ENCODE results near the gene ERC1.

DNA sequence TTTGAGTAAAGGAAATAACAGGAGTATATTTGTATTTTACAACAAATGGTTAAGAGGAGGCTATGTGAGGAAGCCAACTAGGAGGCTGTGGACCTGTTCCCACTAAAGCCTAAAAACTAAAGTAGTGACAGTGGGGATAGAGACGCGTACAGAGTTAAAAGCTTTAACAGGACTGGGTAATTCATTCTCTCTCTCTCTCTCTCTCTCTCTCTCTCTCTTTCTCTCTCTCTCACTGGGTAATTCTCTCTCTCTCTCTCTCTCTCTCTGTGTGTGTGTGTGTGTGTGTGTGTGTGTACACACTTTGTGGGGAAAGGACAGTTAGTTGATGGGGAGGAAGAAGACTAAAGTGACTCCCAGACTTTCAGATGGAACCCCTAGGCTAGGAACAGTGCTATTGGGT, 16.3 kb downstream of the ERC1 start:
- TF ChIP-seq, protein P1, sequence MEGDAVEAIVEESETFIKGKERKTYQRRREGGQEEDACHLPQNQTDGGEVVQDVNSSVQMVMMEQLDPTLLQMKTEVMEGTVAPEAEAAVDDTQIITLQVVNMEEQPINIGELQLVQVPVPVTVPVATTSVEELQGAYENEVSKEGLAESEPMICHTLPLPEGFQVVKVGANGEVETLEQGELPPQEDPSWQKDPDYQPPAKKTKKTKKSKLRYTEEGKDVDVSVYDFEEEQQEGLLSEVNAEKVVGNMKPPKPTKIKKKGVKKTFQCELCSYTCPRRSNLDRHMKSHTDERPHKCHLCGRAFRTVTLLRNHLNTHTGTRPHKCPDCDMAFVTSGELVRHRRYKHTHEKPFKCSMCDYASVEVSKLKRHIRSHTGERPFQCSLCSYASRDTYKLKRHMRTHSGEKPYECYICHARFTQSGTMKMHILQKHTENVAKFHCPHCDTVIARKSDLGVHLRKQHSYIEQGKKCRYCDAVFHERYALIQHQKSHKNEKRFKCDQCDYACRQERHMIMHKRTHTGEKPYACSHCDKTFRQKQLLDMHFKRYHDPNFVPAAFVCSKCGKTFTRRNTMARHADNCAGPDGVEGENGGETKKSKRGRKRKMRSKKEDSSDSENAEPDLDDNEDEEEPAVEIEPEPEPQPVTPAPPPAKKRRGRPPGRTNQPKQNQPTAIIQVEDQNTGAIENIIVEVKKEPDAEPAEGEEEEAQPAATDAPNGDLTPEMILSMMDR (conservative IDR thresholded peaks at IDR 0.05; ENCODE audit: low read depth, low read length): no peak
- TF ChIP-seq EZH2 (IDR thresholded peaks at IDR 0.05; ENCODE audit: low read length, unreplicated experiment): no peak
